H1 (cell line): ENCODE measurements around the gene RELL1. TPM values are rescaled to one million over a fixed set of nuclear protein-coding genes. Genes with fewer than 3 reads are reported as not detected.

Source experiments
- CTCF ChIA-PET: fragments of 300-600 bp; sonication (Branson Sonifier 250); formaldehyde crosslinking; loops from one replicate; lab custom pipeline; 2021; ENCODE audit not compliant: partially characterized antibody; lab: Charles Lee
- POLR2A ChIA-PET: fragments of 300-600 bp; sonication (Branson Sonifier 250); formaldehyde crosslinking; loops from one replicate; lab custom pipeline; 2021; ENCODE audit warnings: inconsistent platforms; ENCODE audit not compliant: partially characterized antibody; lab: Charles Lee
- DNase-seq, 2 experiments: peaks; one replicate each; pipeline versions ENCODE4 v3.0.0 to v3.0.0-alpha.2; 2010 to 2022; ENCODE audit warnings: low spot score in 2 of 2, low read depth in 1 of 2, mixed read lengths in 1 of 2
- FAIRE-seq: peaks from 2 replicates; lab custom pipeline; 2011; peaks lifted over from hg19 to GRCh38; lab: Jason Lieb, UNC
- H2AFZ ChIP-seq: 2 replicates; pipeline ENCODE4 v1.8.1; 2012; ENCODE audit warnings: low read length, inconsistent platforms
- H2AK5ac ChIP-seq: 2 replicates; pipeline ENCODE4 v1.6.1; 2013; ENCODE audit warnings: low read depth, low read length
- H2BK120ac ChIP-seq: replicated peaks from 2 replicates; pipeline ENCODE3; 2013; ENCODE audit warnings: low read depth, low read length, inconsistent platforms
- H2BK12ac ChIP-seq: 2 replicates; pipeline ENCODE4 v1.6.1; 2013; ENCODE audit warnings: low read depth, low read length
- H2BK15ac ChIP-seq: 2 replicates; pipeline ENCODE4 v1.6.1; 2013; ENCODE audit warnings: low read length
- H2BK20ac ChIP-seq: 2 replicates; pipeline ENCODE4 v1.6.1; 2013; ENCODE audit warnings: low read length
- H2BK5ac ChIP-seq: 2 replicates; pipeline ENCODE4 v1.6.1; 2013; ENCODE audit warnings: low read depth, low read length
- H3K14ac ChIP-seq: 2 replicates; pipeline ENCODE4 v1.6.1; 2013; ENCODE audit warnings: inconsistent platforms; ENCODE audit not compliant: insufficient read length
- H3K18ac ChIP-seq: 2 replicates; pipeline ENCODE4 v1.6.1; 2013; ENCODE audit warnings: low read length; ENCODE audit errors: extremely low read depth
- H3K23ac ChIP-seq: 2 replicates; pipeline ENCODE4 v1.6.1; 2013; ENCODE audit warnings: inconsistent platforms; ENCODE audit not compliant: insufficient read length
- H3K23me2 ChIP-seq: 2 replicates; pipeline ENCODE4 v1.6.1; 2013; ENCODE audit warnings: low read depth, low read length
- H3K27ac ChIP-seq: 2 replicates; pipeline ENCODE4 v1.6.1; 2011; ENCODE audit warnings: low read depth, low read length, inconsistent platforms
- H3K27me3 ChIP-seq, 4 experiments: replicated peaks in 1 of 4; 1 replicate in 1 of 4; 2 replicates in 3 of 4; pipeline versions ENCODE4 v1.6.1 to v1.8.1; 2011 to 2013; ENCODE audit warnings: low read length in 3 of 4, mild to moderate bottlenecking in 3 of 4, inconsistent platforms in 2 of 4, mixed read lengths in 2 of 4, moderate library complexity in 1 of 4; ENCODE audit not compliant: control insufficient read depth in 3 of 4, insufficient read depth in 3 of 4; ENCODE audit errors: extremely low read depth in 1 of 4
- H3K36me3 ChIP-seq, 4 experiments: 2 replicates each; pipeline versions ENCODE4 v1.6.1 to v1.8.1; 2011 to 2013; ENCODE audit warnings: mild to moderate bottlenecking in 4 of 4, low read length in 3 of 4, moderate library complexity in 2 of 4, control low read depth in 1 of 4, inconsistent platforms in 1 of 4; ENCODE audit not compliant: insufficient read depth in 4 of 4, control insufficient read depth in 2 of 4
- H3K4ac ChIP-seq: replicated peaks from 2 replicates; pipeline ENCODE3; 2013; ENCODE audit warnings: low read length, low read depth, mixed read lengths, inconsistent platforms; ENCODE audit not compliant: insufficient read length
- H3K4me1 ChIP-seq, 4 experiments: replicated peaks in 1 of 4; 1 replicate in 1 of 4; 2 replicates in 3 of 4; pipeline versions ENCODE4 v1.6.1 to v1.8.1; 2011 to 2013; ENCODE audit warnings: low read length in 3 of 4, inconsistent platforms in 2 of 4, mixed read lengths in 1 of 4; ENCODE audit not compliant: insufficient read depth in 4 of 4, control insufficient read depth in 3 of 4
- H3K4me2 ChIP-seq, 2 experiments: 2 replicates each; pipeline versions ENCODE4 v1.6.1 to v1.8.1; 2011 to 2013; ENCODE audit warnings: low read depth in 2 of 2, low read length in 2 of 2, control low read depth in 1 of 2, inconsistent platforms in 1 of 2, mild to moderate bottlenecking in 1 of 2; ENCODE audit not compliant: insufficient read depth in 1 of 2
- H3K4me3 ChIP-seq, 4 experiments: fragments of 200-600, 300-600 bp in 1 of 4; sonication (generic), shearing (Covaris generic), sonication (Bioruptor Twin) in 1 of 4; 2 replicates each; pipeline versions ENCODE4 v1.5.1 to v1.8.1; 2011 to 2016; ENCODE audit warnings: low read length in 4 of 4, low read depth in 3 of 4, control low read depth in 2 of 4, inconsistent platforms in 2 of 4, mild to moderate bottlenecking in 2 of 4, mixed read lengths in 1 of 4, moderate library complexity in 1 of 4; ENCODE audit not compliant: insufficient read depth in 2 of 4; ENCODE audit errors: extremely low read depth in 1 of 4
- H3K56ac ChIP-seq: replicated peaks from 2 replicates; pipeline ENCODE3; 2013; ENCODE audit warnings: low read depth, mild to moderate bottlenecking, mixed read lengths, low read length, inconsistent platforms; ENCODE audit not compliant: insufficient read length
- H3K79me1 ChIP-seq: 2 replicates; pipeline ENCODE4 v1.6.1; 2013; ENCODE audit warnings: low read depth, low read length, control low read depth
- H3K79me2 ChIP-seq, 2 experiments: 2 replicates each; pipeline versions ENCODE4 v1.6.1 to v1.8.1; 2012 to 2013; ENCODE audit warnings: low read length in 2 of 2, mild to moderate bottlenecking in 2 of 2, inconsistent platforms in 1 of 2; ENCODE audit not compliant: insufficient read depth in 2 of 2, control insufficient read depth in 1 of 2
- H3K9ac ChIP-seq, 4 experiments: replicated peaks in 1 of 4; 1 replicate in 1 of 4; 2 replicates in 3 of 4; pipeline versions ENCODE4 v1.6.1 to v1.8.1; 2011 to 2013; ENCODE audit warnings: low read depth in 3 of 4, low read length in 3 of 4, control low read depth in 2 of 4, mild to moderate bottlenecking in 2 of 4, moderate library complexity in 2 of 4, inconsistent platforms in 1 of 4; ENCODE audit errors: extremely low read depth in 1 of 4
- H3K9me3 ChIP-seq, 2 experiments: 2 replicates each; pipeline versions ENCODE4 v1.6.1 to v1.8.1; 2012 to 2013; ENCODE audit warnings: mild to moderate bottlenecking in 2 of 2, moderate library complexity in 2 of 2, control low read depth in 1 of 2, inconsistent platforms in 1 of 2, low read depth in 1 of 2, low read length in 1 of 2, mixed read lengths in 1 of 2; ENCODE audit not compliant: insufficient read depth in 2 of 2
- H4K20me1 ChIP-seq, 2 experiments: replicated peaks in 1 of 2; 2 replicates each; pipeline versions ENCODE3 to v1.8.1; 2011 to 2013; ENCODE audit warnings: inconsistent platforms in 2 of 2, low read length in 2 of 2, mild to moderate bottlenecking in 1 of 2; ENCODE audit not compliant: insufficient read depth in 2 of 2, control insufficient read depth in 1 of 2
- H4K5ac ChIP-seq: 2 replicates; pipeline ENCODE4 v1.6.1; 2013; ENCODE audit warnings: low read length, low read depth, mixed read lengths, inconsistent platforms; ENCODE audit not compliant: insufficient read length
- H4K8ac ChIP-seq: 2 replicates; pipeline ENCODE4 v1.8.0; 2013; ENCODE audit warnings: mild to moderate bottlenecking, moderate library complexity, low read length, inconsistent platforms; ENCODE audit not compliant: insufficient read depth; ENCODE audit errors: extremely low read depth
- H4K91ac ChIP-seq: replicated peaks from 2 replicates; pipeline ENCODE3; 2013; ENCODE audit warnings: low read length, mixed read lengths, inconsistent platforms; ENCODE audit not compliant: insufficient read length
- EGR1 ChIP-seq: IDR thresholded peaks from 2 replicates; pipeline ENCODE4 v1.6.1; 2011; ENCODE audit warnings: low read depth, low read length, borderline replicate concordance
- EP300 ChIP-seq, 2 experiments: IDR thresholded peaks; 1 replicate in 1 of 2; 2 replicates in 1 of 2; pipeline ENCODE4 v1.6.1; 2011 to 2012; ENCODE audit warnings: low read depth in 2 of 2, low read length in 2 of 2, mild to moderate bottlenecking in 2 of 2, borderline replicate concordance in 1 of 2, inconsistent platforms in 1 of 2, moderate library complexity in 1 of 2
- JUN ChIP-seq: IDR thresholded peaks from 2 replicates; pipeline ENCODE4 v1.6.1; 2011; ENCODE audit warnings: low read depth, mild to moderate bottlenecking, improper control_type of control experiment, low read length
- KDM5A ChIP-seq: fragments of 200-600 bp; IDR thresholded peaks from 2 replicates; pipeline ENCODE4 v1.7.1; 2012; ENCODE audit warnings: mild to moderate bottlenecking, low read length, inconsistent platforms, mixed read lengths
- MAFK ChIP-seq: IDR thresholded peaks from 2 replicates; pipeline ENCODE4 v1.6.1; 2012; ENCODE audit warnings: low read depth, mild to moderate bottlenecking, improper control_type of control experiment, low read length
- RBBP5 ChIP-seq: IDR thresholded peaks from 2 replicates; pipeline ENCODE4 v1.7.1; 2012; ENCODE audit warnings: low read depth, mild to moderate bottlenecking, inconsistent platforms, low read length, moderate library complexity, borderline replicate concordance
- SIN3A ChIP-seq, 2 experiments: IDR thresholded peaks in 1 of 2; conservative IDR thresholded peaks in 1 of 2; 2 replicates each; pipeline ENCODE4 v1.6.1; 2011 to 2012; ENCODE audit warnings: low read length in 2 of 2, improper control_type of control experiment in 1 of 2, low read depth in 1 of 2, mild to moderate bottlenecking in 1 of 2
- SP4 ChIP-seq: IDR thresholded peaks from 2 replicates; pipeline ENCODE4 v1.6.1; 2012; ENCODE audit warnings: low read length, inconsistent platforms
- TAF7 ChIP-seq: optimal IDR thresholded peaks from 2 replicates; pipeline ENCODE3; 2011; ENCODE audit warnings: low read depth, mild to moderate bottlenecking, inconsistent platforms, low read length, moderate library complexity, borderline replicate concordance
- WGBS, 2 experiments: shearing (Covaris generic) in 1 of 2; methylation state at CpG; one replicate each; pipeline versions ENCODE4 v1.1.6 to v1.1.7; 2013 to 2015; ENCODE audit warnings: low lambda C conversion rate in 2 of 2, mixed read lengths in 2 of 2, inconsistent platforms in 1 of 2, low coverage in 1 of 2, missing lambda C conversion rate in 1 of 2; ENCODE audit not compliant: insufficient replicate concordance in 2 of 2, insufficient coverage in 1 of 2, insufficient read length in 1 of 2; ENCODE audit errors: extremely low coverage in 1 of 2, missing lambda C conversion rate in 1 of 2; 5-methylcytosine and 5-hydroxymethylcytosine counted together
- polyA plus RNA-seq, 7 experiments: library from polyadenylated mRNA; depleted of rRNA in 3 of 7; stranded (reverse) in 5 of 7; unstranded in 2 of 7; fragments of >200 nt in 5 of 7; fragments of 200-250 nt in 2 of 7; gene quantifications; 1 replicate in 5 of 7; 2 replicates in 1 of 7; 4 replicates in 1 of 7; pipeline versions ENCODE4 v1.2.1 to v1.2.3, GENCODE V29; 2011 to 2013; ENCODE audit warnings: missing spikeins in 2 of 7, mixed read lengths in 2 of 7
- total RNA-seq: library from RNA; stranded (reverse); fragmentation: NEBNext Ultra II Directional; extraction: Animal tissue kit (Norgen Biotek cat#: 25700); gene quantifications from 2 replicates; pipeline ENCODE4 v1.2.1, GENCODE V29; 2021
- TF ChIP-seq, protein P1 (sequence below): IDR thresholded peaks from 2 replicates; pipeline ENCODE4 v1.6.1; 2012; ENCODE audit warnings: low read length, inconsistent platforms
- TF ChIP-seq, protein P2 (sequence below): IDR thresholded peaks from 2 replicates; pipeline ENCODE4 v1.6.1; 2012; ENCODE audit warnings: inconsistent platforms

Gene RELL1
- total and polyA plus RNA-seq, 2 of the 8 experiments (the other 6 are each of a cell fraction or from before 2014, with no cell fraction given): 2.1 to 14.1 TPM

DNA sequence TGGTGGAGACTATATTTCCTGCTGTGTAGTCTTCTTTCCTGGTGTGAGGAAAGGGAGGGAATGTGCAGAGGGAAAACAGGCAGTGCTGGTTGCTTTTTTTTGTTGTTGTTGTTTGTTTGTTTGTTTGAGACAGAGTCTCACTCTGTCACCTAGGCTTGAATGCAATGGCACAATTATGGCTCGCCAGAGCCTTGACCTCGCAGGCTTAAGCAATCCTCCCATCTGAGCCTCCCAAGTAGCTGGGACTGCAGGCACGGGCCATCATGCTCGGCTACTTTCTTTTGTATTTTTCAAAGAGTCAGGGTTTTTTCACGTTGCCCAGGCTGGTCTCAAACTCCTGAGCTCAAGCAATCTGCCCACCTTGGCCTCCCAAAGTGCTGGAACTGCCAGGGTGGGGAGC, 82.5 kb downstream of the RELL1 start:
- H3K14ac ChIP-seq: no peak overlapping the region
- no peaks in the 10 kb centered on the region for H4K20me1 ChIP-seq
- H3K4me1 ChIP-seq: peaks cover 0 to 3% (median 1%) of the 10 kb centered on the region in 4 experiments; a peak in 4 of 7 replicates
- WGBS, 2 experiments: 88% methylated on average over 5 of the region's 5 CpGs; no CpG with 5 or more reads in 1 of the 2 experiments
- no peak overlapping the region for H3K18ac ChIP-seq
- CTCF ChIA-PET: interaction anchor here (0.7 to 5.4 kb wide), 39 partner anchors 8 to 373 kb away, joined by 3 to 60 read pairs (median 4); a partner anchor contains a TSS
- H4K91ac ChIP-seq: no peak overlapping the region
- no peak overlapping the region for H4K8ac ChIP-seq
- FAIRE-seq: no peak
- H3K36me3 ChIP-seq: no peaks in the 10 kb centered on the region
- no peak overlapping the region for H4K5ac ChIP-seq
- H2BK12ac ChIP-seq: no peak overlapping the region
- H3K27me3 ChIP-seq: no peaks in the 10 kb centered on the region; a peak in 1 of 7 replicates
- H3K23me2 ChIP-seq: peaks cover 4% of the 10 kb centered on the region; the same call in 1 of the 2 replicates
- H3K23ac ChIP-seq: no peak overlapping the region
- no peak overlapping the region for H3K27ac ChIP-seq
- H3K9me3 ChIP-seq: no peaks in the 10 kb centered on the region
- H2BK15ac ChIP-seq: no peak overlapping the region
- H2BK20ac ChIP-seq: no peak overlapping the region
- no peak overlapping the region for H3K4me3 ChIP-seq
- H3K79me2 ChIP-seq: no peaks in the 10 kb centered on the region
- no peak overlapping the region for H3K4me2 ChIP-seq
- no peak overlapping the region for H2BK5ac ChIP-seq
- H3K56ac ChIP-seq: no peak overlapping the region
- no peak overlapping the region for H3K9ac ChIP-seq
- H3K4ac ChIP-seq: no peak overlapping the region
- H2BK120ac ChIP-seq: no peak overlapping the region
- no peak overlapping the region for H2AK5ac ChIP-seq
- no peak overlapping the region; the same call in 1 of the 2 replicates for H2AFZ ChIP-seq
- DNase-seq: no peak
- H3K79me1 ChIP-seq: no peaks in the 10 kb centered on the region
- POLR2A ChIA-PET: no interaction called here
- TF ChIP-seq RBBP5: no peak
- no peak for TF ChIP-seq SP4
- TF ChIP-seq KDM5A: no peak
- TF ChIP-seq MAFK: no peak
- TF ChIP-seq JUN: no peak
- TF ChIP-seq SIN3A (conservative IDR thresholded peaks at IDR 0.05 in 1 of 2, IDR thresholded peaks at IDR 0.05 in 1 of 2; ENCODE audit: low read depth in 1 of 2, low read length in 2 of 2): no peak
- TF ChIP-seq, protein P1, sequence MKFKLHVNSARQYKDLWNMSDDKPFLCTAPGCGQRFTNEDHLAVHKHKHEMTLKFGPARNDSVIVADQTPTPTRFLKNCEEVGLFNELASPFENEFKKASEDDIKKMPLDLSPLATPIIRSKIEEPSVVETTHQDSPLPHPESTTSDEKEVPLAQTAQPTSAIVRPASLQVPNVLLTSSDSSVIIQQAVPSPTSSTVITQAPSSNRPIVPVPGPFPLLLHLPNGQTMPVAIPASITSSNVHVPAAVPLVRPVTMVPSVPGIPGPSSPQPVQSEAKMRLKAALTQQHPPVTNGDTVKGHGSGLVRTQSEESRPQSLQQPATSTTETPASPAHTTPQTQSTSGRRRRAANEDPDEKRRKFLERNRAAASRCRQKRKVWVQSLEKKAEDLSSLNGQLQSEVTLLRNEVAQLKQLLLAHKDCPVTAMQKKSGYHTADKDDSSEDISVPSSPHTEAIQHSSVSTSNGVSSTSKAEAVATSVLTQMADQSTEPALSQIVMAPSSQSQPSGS: no peak
- TF ChIP-seq EP300 (IDR thresholded peaks at IDR 0.05; ENCODE audit: borderline replicate concordance in 1 of 2, low read depth in 2 of 2, low read length in 2 of 2): no peak
- no peak for TF ChIP-seq TAF7
- TF ChIP-seq, protein P2, sequence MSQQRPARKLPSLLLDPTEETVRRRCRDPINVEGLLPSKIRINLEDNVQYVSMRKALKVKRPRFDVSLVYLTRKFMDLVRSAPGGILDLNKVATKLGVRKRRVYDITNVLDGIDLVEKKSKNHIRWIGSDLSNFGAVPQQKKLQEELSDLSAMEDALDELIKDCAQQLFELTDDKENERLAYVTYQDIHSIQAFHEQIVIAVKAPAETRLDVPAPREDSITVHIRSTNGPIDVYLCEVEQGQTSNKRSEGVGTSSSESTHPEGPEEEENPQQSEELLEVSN: no peak
- TF ChIP-seq EGR1: no peak
